CD4-positive, alpha-beta T cell treated with Interleukin-15 for 4 hours (primary cell): ENCODE data around the gene NDUFA8.

Experiments
- DNase-seq: peaks from one replicate; pipeline ENCODE4 v3.0.0-alpha.2; 2020; ENCODE audit warnings: low spot score

NDUFA8 gene

DNA sequence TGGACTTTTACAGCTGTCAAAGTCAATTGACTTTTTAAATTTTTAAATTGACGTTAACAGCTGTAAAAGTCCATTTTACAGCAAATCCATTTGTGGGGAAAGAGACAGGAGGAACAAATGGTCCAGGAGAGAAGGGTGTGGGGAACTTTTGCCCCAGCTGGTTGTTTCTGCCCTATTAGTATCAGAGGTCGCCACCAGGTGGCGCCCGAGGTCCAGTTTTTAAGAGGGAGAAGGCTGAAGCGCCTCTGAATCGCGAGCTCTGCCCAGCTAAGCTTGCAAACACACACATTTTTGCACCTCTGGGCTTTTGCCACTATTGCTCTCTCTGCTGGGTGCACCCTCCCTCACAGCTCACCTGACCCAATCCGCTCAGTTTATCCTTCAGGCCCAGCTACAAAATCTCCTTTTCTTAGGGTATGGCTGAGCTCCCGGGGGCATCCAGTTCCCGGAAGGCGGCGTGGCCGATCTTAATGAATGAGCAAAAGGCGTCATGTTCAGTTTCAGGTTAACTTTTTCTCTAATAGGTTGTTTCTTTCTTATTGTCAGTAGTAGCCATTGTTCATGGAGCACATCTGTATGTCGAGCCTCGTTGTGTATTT, 60.2 kb downstream of the NDUFA8 start:
- DNase-seq, result peak; percentile 76

DNA sequence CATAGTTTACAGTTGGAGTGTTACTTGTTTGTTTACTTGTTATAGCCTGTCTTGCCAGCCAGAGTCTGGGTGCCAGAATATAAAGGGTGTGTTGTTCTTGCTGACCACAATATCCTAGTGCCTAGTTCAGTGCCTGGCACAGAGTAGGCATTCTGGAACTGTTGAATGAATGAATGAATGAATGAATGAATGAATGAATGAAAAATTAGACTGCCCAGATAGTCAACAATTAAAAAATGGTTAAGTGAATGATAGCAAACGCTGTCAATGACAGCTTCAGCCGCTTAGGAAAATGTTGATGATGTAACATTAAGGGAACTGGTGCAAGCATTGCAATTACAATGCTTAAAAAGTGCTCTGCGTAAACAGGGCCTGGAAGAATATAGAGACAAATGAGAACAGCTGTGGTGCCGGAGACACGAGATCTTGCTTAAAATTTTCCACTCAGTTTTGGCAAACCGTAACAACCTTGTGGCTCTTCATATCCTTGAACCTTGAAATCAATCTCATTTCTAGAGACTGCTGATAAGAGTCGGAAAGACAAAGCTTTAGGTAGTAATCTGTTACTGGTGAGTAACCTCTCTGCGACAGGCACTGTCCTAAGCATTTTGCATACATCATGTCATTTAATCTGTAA, 61.8 kb downstream of the NDUFA8 start:
- no peak for DNase-seq

DNA sequence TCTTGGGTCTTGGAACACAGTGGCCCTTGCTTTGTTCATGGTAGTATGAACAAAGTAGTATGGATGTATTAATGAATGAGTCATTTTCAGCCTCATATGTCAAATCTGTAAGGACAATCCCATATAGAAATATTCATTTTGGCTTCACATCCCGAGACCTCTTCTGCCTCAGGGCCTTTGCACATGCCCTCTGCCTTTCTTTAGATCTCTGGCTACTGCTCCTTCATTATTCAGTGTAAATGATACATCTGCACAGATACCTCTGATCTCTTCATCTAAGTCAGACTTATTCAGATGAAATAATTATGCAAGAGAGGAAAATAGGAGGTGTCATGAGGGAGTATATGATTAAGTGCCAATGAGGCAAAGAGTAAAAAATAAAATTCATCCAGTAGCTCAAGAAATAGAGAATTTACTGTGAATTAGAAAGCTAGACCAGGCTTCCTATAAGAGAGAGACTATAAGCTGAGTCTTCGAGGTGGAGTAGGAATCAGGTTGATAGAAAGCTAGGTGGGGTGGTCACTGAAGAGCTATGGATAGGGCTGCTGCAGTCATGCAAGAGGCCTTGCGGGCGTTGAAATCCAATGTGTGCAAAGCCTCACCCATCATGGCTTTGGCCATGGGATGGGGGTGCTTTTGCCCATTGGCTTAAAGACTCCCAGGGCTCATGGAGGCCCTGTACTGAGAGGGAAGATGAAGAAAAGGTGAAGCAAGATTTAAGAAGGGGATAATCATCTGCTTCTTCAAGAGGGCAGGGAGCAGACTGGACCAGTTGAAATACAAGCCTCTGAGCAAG, 62.8 kb downstream of the NDUFA8 start:
- DNase-seq, result no peak

DNA sequence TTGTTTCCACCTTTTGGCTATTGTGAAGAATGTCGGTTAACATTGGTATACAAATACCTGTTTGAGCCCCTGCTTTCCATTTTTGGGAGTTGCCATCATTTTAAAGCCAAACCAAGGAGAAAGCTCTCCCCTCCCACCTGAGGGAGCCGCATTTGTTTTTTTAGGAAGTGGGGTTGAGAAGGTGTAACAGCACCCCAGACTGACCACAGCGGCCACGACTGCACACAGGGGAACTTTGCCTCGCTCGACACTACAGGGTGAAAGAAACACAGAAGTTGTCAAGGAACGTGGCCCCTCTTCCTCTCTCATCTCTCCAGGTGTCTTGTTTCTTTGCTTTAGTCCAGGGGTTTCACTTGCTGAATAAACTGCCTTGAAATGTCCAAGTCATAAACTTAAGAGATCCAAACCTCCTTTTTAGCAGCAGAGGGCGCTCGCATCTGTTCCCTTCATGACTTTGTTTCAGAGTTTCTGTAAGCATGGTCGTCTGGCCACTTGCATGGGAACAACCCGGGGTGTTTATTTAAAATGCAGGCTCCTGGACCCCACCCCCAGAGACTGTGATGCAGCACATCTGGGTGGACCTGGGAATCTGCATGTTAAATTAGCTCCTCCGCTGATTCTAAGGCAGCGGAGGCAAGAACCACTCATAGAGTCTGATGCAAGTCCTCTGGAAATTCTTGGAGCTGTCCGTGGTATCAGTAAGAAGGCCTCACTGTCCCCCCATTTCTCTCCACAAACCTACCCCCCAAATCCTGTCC, 64.4 kb downstream of the NDUFA8 start:
- peak; percentile 52 for DNase-seq
